NCI-H2029 treated with DMSO at 0.1 percent for 48 hours (cell line): ENCODE results near the gene PARD3B.

Experiments used
- DNase-seq: peaks from one replicate; lab custom pipeline; 2025; lab: John Stamatoyannopoulos, UW

The PARD3B gene

GRCh38 chr2:205403244-205403825 is 858.1 kb downstream of the PARD3B start:
- no peak for DNase-seq

GRCh38 chr2:205405194-205405593 is 859.9 kb downstream of the PARD3B start:
- DNase-seq = no peak

- DNase-seq = no peak
Observed at GRCh38 chr2:205405752-205406151, 860.5 kb downstream of the PARD3B start.

- DNase-seq = no peak
Observed at GRCh38 chr2:205407984-205408383, 862.7 kb downstream of the PARD3B start.

GRCh38 chr2:205408696-205409095 is 863.4 kb downstream of the PARD3B start:
- DNase-seq = no peak

- no peak for DNase-seq
Observed at GRCh38 chr2:205409411-205409810, 864.1 kb downstream of the PARD3B start.

- DNase-seq = no peak
Observed at GRCh38 chr2:205411558-205411957, 866.3 kb downstream of the PARD3B start.

- no peak for DNase-seq
Observed at GRCh38 chr2:205424326-205424725, 879.1 kb downstream of the PARD3B start.

- no peak for DNase-seq
Observed at GRCh38 chr2:205425102-205425501, 879.8 kb downstream of the PARD3B start.

GRCh38 chr2:205427112-205427511 is 881.8 kb downstream of the PARD3B start:
- DNase-seq = no peak

GRCh38 chr2:205428811-205429210 is 883.5 kb downstream of the PARD3B start:
- DNase-seq = no peak

- DNase-seq = no peak
Observed at GRCh38 chr2:205435970-205436369, 890.7 kb downstream of the PARD3B start.

- DNase-seq = no peak
Observed at GRCh38 chr2:205438241-205438640, 893.0 kb downstream of the PARD3B start.

- DNase-seq = no peak
Observed at GRCh38 chr2:205439621-205440020, 894.3 kb downstream of the PARD3B start.

- DNase-seq = no peak
Observed at GRCh38 chr2:205441524-205441923, 896.2 kb downstream of the PARD3B start.

GRCh38 chr2:205448189-205448588 is 902.9 kb downstream of the PARD3B start:
- DNase-seq = no peak

GRCh38 chr2:205451901-205452512 is 906.7 kb downstream of the PARD3B start:
- no peak for DNase-seq

GRCh38 chr2:205453202-205453601 is 907.9 kb downstream of the PARD3B start:
- DNase-seq = no peak

- DNase-seq = no peak
Observed at GRCh38 chr2:205456682-205457081, 911.4 kb downstream of the PARD3B start.

GRCh38 chr2:205460217-205460616 is 914.9 kb downstream of the PARD3B start:
- DNase-seq = no peak

- no peak for DNase-seq
Observed at GRCh38 chr2:205461169-205461568, 915.9 kb downstream of the PARD3B start.

GRCh38 chr2:205461678-205462665 is 916.7 kb downstream of the PARD3B start:
- DNase-seq = no peak
